Astrocyte (in vitro differentiated cells and primary cell): ENCODE measurements around the gene SARNP.
"Not testable (repeated sequence)": the region's sequence is repeated elsewhere in the genome, so short reads cannot be mapped to it uniquely, and the experiment has no call there.

Experiments
- EZH2 ChIP-seq: IDR thresholded peaks from 2 replicates; pipeline ENCODE4 v1.6.1; 2012; ENCODE audit warnings: mild to moderate bottlenecking, low read length, inconsistent platforms; ENCODE audit not compliant: insufficient read depth
- TF ChIP-seq, protein P1 (sequence below): IDR thresholded peaks from 2 replicates; pipeline ENCODE4 v1.5.1; 2011; ENCODE audit warnings: low read depth, mild to moderate bottlenecking, inconsistent platforms, low read length, moderate library complexity; ENCODE audit not compliant: insufficient read depth

DNA sequence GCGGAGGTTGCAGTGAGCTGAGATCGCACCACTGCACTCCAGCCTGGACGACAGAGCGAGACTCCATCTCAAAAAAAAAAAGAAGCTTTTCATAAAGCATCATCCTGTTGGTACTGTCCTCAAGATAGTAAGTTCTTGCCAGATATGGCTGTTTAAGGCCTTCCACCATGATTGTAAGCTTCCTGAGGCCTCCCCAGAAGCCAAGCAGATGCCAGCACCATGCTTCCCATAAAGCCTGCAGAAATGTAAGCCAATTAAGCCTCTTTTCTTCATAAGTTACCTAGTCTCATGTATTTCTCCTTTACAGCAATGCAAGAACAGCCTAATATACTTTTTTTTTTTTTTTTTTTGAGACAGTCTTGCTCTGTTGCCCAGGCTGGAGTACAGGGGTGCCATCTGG, 58.9 kb downstream of the SARNP start:
- TF ChIP-seq, protein P1, sequence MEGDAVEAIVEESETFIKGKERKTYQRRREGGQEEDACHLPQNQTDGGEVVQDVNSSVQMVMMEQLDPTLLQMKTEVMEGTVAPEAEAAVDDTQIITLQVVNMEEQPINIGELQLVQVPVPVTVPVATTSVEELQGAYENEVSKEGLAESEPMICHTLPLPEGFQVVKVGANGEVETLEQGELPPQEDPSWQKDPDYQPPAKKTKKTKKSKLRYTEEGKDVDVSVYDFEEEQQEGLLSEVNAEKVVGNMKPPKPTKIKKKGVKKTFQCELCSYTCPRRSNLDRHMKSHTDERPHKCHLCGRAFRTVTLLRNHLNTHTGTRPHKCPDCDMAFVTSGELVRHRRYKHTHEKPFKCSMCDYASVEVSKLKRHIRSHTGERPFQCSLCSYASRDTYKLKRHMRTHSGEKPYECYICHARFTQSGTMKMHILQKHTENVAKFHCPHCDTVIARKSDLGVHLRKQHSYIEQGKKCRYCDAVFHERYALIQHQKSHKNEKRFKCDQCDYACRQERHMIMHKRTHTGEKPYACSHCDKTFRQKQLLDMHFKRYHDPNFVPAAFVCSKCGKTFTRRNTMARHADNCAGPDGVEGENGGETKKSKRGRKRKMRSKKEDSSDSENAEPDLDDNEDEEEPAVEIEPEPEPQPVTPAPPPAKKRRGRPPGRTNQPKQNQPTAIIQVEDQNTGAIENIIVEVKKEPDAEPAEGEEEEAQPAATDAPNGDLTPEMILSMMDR: not testable (repeated sequence)
- TF ChIP-seq EZH2: not testable (repeated sequence)
